ENCODE measurements around the gene CDC40. TPM values are rescaled to one million over a fixed set of nuclear protein-coding genes. Genes with fewer than 3 reads are reported as not detected.
"Not testable (repeated sequence)": the region's sequence is repeated elsewhere in the genome, so short reads cannot be mapped to it uniquely, and the experiment has no call there.

The CDC40 gene
- total RNA-seq, 4 donors from 2014 or later, result 12.7 to 29.7 (median 20.5) TPM

DNA sequence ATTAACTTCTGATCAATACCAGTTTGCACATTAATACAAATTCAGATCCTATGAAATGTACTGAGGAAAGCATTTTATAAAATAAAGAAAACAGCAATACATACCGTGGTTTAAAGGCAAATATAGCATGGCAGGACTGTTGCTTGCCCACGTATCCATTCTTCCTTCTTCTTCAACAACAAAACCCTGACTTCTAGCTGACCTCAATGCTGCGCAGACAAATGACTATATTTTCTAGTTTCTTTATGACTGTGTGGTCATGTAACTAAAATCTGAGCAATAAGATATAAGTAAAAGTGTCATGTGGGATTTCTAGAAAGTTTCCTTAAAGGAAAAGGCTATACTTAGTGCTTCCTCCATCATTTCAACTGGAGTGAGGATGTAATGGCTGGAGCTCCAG lies 85.0 kb downstream of the CDC40 start:
- DNase-seq, result no peak
- Histone ChIP-seq H3K36me3 (no peaks in the 10 kb centered on the region), H3K27me3 (no peaks in the 10 kb centered on the region), H3K4me1 (no peaks in the 10 kb centered on the region), H3K9me3 (no peaks in the 10 kb centered on the region), H3K27ac (no peak overlapping the region), H3K4me3 (no peak overlapping the region)
- TF ChIP-seq, protein P1, sequence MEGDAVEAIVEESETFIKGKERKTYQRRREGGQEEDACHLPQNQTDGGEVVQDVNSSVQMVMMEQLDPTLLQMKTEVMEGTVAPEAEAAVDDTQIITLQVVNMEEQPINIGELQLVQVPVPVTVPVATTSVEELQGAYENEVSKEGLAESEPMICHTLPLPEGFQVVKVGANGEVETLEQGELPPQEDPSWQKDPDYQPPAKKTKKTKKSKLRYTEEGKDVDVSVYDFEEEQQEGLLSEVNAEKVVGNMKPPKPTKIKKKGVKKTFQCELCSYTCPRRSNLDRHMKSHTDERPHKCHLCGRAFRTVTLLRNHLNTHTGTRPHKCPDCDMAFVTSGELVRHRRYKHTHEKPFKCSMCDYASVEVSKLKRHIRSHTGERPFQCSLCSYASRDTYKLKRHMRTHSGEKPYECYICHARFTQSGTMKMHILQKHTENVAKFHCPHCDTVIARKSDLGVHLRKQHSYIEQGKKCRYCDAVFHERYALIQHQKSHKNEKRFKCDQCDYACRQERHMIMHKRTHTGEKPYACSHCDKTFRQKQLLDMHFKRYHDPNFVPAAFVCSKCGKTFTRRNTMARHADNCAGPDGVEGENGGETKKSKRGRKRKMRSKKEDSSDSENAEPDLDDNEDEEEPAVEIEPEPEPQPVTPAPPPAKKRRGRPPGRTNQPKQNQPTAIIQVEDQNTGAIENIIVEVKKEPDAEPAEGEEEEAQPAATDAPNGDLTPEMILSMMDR (IDR thresholded peaks at IDR 0.05), result no peak
- no peak for TF ChIP-seq POLR2A (IDR thresholded peaks at IDR 0.05)

DNA sequence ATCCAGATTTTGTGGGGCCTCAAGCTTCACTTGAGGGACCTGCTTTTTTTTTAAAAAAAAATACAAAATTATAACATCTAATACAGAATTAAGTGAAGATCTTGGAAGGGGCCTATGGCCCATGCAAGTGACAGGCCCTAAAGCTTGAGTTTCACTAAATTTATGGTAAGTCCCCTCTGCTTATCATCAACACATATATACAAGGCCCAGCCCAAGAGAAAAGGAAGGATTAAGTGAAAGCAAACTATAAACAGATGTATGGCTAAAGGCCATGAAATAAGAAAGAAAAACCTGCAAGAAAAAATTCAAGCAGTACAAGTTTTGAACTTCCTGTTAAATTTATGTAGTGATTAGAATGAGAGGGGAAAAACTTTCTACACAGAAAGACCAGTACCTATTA lies 86.8 kb downstream of the CDC40 start:
- Histone ChIP-seq H3K9me3 (no peaks in the 10 kb centered on the region), H3K27ac (no peak overlapping the region), H3K36me3 (no peaks in the 10 kb centered on the region), H3K4me3 (no peak overlapping the region), H3K27me3 (no peaks in the 10 kb centered on the region), H3K4me1 (no peaks in the 10 kb centered on the region)
- no peak for DNase-seq
- TF ChIP-seq, protein P1 (IDR thresholded peaks at IDR 0.05), result no peak
- TF ChIP-seq POLR2A (IDR thresholded peaks at IDR 0.05), result no peak

GRCh38 chr6:110269623-110270022 lies 89.4 kb downstream of the CDC40 start:
- Histone ChIP-seq H3K9me3 (no peaks in the 10 kb centered on the region), H3K4me3 (no peak overlapping the region), H3K4me1 (no peaks in the 10 kb centered on the region), H3K27me3 (no peaks in the 10 kb centered on the region), H3K36me3 (no peaks in the 10 kb centered on the region), H3K27ac (no peak overlapping the region)
- TF ChIP-seq, protein P1 (IDR thresholded peaks at IDR 0.05), result no peak
- no peak for TF ChIP-seq POLR2A (IDR thresholded peaks at IDR 0.05)
- no peak for DNase-seq

- no peak overlapping the region for H3K27ac ChIP-seq
- H3K9me3 ChIP-seq, result no peaks in the 10 kb centered on the region
- H3K4me3 ChIP-seq, result no peak overlapping the region
- H3K27me3 ChIP-seq, result no peaks in the 10 kb centered on the region
- TF ChIP-seq POLR2A (IDR thresholded peaks at IDR 0.05), result no peak
- TF ChIP-seq, protein P1 (IDR thresholded peaks at IDR 0.05), result no peak
- H3K36me3 ChIP-seq, result no peaks in the 10 kb centered on the region
- DNase-seq, result no peak
- H3K4me1 ChIP-seq, result no peaks in the 10 kb centered on the region
Measured at GRCh38 chr6:110270165-110270564, 89.9 kb downstream of the CDC40 start.

DNA sequence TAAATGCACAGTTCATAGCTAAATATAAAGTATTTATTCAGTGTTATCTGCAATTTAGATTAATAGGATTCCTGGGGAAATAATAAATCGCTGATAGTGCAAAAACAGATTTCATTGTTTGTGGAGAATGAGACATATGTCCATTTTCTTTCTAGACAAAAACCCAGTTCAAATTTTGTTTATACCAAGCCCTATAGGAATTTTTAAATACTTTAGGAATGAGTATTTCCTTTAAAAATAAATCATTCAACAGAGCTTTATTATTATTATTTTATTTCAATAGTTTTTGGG lies 91.5 kb downstream of the CDC40 start:
- DNase-seq, result no peak
- Histone ChIP-seq H3K9me3 (no peaks in the 10 kb centered on the region), H3K36me3 (no peaks in the 10 kb centered on the region), H3K27me3 (no peaks in the 10 kb centered on the region), H3K4me1 (no peaks in the 10 kb centered on the region), H3K27ac (no peak overlapping the region), H3K4me3 (no peak overlapping the region)
- no peak for TF ChIP-seq POLR2A (IDR thresholded peaks at IDR 0.05)
- TF ChIP-seq, protein P1 (IDR thresholded peaks at IDR 0.05), result no peak

DNA sequence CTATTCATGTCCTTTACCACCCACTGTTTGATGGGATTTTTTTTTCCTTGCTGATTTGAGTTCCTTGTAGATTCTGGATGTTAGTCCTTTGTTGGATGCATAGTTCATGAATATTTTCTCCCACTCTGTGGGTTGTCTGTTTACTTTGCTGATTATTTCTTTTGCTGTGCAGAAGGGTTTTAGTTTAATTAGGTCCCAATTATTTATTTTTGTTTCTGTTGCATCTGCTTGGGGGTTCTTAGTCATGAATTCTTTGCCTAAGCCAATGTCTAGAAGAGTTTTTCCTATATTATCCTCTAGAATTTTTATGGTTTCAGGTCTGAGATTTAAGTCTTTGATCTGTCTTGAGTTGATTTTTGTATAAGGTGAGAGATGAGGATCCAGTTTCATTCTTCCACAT lies 92.6 kb downstream of the CDC40 start:
- H3K27me3 ChIP-seq, H3K36me3 ChIP-seq, H3K9me3 ChIP-seq, H3K4me3 ChIP-seq, H3K4me1 ChIP-seq, H3K27ac ChIP-seq, DNase-seq: not testable (repeated sequence)

Measured in Peyer's patch (tissue), 4 donors.